Middle frontal gyrus (tissue), 1 donor: ENCODE results near the gene APOL4.
A peak's percentile ranks its signal among the peaks of the same experiment; 100 is the strongest.
"Not testable (repeated sequence)": the region's sequence is repeated elsewhere in the genome, so short reads cannot be mapped to it uniquely, and the experiment has no call there.

Experiments
- DNase-seq: peaks from one replicate; pipeline ENCODE4 v3.0.0-alpha.2; 2015; ENCODE audit warnings: low spot score; ENCODE audit errors: extremely low spot score

The APOL4 gene

GRCh38 chr22:36185828-36186624, 15.6 kb downstream of the APOL4 start:
- no peak for DNase-seq

- DNase-seq = peak; percentile 71
Measured at GRCh38 chr22:36184433-36185025, 17.1 kb downstream of the APOL4 start.

DNA sequence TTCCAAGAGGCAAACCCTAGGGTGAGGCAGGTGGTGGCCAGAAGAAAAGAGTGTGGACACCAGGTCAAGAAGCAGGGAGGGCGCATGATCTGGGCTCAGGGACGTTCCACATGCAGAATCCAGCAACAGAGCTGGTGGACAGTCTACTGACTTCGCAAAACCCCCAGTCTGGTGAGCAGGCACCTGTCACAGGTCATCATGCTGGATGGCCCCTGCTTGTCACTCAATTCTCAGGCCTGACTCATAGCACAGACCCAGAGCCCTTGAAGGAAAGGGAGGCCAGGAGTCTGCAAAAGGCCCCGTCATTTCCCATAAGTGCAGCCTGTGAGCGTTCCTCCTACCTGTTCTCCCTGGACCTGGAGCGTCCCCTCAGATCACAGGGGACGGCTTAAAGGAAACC, 18.2 kb downstream of the APOL4 start:
- no peak for DNase-seq

GRCh38 chr22:36182857-36183256, 18.8 kb downstream of the APOL4 start:
- no peak for DNase-seq

DNA sequence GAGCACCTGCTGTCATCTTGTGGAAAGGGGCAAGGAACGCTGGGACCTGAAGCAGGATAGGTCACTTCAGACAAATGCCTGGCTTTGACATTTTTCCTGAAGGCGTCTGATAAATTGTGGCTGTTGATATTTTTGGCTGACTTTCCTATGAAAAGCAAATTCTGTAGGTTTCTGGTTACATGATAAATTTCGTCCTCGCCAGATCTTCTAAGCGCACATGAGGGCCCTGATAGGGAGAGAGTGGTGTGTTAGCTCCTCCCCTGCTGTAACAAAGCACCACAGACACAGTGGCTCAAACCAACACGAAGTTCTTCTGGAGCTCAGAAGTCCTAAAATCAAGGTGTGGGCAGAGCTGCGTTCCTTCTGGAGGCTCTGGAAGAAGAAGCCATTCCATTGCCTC, 19.6 kb downstream of the APOL4 start:
- no peak for DNase-seq

DNA sequence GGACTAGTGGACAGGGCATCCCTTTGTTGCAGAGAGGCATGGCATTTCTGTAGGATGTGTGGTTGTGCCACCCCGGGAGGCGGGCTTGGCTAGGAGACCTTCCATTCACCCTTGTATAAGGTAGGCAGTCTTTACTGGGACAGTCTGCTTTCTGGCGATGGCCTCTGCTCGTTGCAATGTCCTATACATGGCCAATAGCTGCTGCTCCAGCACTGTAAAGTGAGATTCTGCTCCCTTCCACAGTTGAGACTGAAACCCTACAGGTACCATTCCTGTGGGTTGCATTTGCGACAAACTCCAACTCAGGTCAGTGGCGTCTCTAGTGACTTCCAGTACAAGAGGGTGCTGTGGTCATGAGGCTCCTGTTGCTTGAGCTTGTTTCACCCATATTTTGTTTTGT, 20.7 kb downstream of the APOL4 start:
- DNase-seq = no peak

- peak; percentile 24 for DNase-seq
Measured at GRCh38 chr22:36180038-36180880, 21.4 kb downstream of the APOL4 start.

DNA sequence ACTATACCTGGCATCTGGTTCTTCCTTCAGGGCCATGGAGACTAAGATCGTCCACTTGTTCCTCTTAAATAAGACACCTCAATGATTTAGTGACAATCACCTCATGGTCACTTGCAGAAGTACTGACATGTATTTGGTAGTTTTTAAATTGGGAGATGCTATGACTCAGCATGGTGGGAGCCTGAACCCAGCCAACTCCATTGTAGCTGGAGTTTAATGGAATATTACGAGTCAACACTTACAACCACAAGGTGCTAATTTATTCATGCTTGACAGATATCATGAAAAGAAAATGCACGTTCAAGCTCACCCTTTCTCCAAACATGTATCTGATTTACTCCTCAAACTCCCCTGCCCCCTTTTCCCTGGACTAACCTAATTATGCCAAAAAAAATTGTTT, 24.4 kb downstream of the APOL4 start:
- no peak for DNase-seq

DNA sequence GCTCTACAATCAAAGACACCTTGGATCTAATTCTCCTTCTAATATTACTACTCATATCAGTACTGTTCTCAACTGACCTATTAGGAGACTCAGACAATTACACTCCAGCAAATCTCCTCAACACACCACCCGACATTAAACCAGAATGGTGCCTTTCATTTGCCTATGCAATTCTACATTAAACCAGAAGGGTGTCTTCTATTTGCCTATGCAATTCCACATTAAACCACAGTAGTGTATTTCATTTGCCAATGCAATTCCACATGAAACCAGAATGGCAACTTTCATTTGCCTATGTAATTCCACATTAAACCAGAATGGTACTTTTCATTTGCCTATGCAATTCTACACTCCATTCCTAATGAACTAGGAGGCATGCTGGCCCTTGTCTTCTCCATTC, 25.7 kb downstream of the APOL4 start:
- DNase-seq = no peak

- no peak for DNase-seq
Measured at GRCh38 chr22:36171941-36172340, 29.7 kb downstream of the APOL4 start.

GRCh38 chr22:36166518-36167220, 34.9 kb downstream of the APOL4 start:
- DNase-seq = no peak

DNA sequence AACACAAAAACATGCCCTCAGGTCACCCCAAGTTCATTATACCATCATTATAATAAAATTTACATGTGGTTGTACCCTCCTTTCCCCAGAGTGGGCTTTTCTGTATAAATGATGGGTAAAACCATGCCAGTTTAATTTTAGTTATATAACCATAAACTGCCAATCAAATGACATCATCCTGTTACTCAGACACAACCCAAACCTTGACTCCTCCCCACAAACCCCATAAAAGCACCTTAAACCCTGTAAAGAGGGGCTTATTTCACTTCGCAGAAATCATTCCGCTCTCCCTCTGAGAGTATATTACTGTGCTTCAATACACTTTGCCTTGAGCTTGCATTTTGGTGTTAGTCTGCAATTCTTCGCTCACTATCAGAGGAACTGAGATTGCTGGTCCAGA, 35.5 kb downstream of the APOL4 start:
- no peak for DNase-seq

GRCh38 chr22:36165141-36165540, 36.5 kb downstream of the APOL4 start:
- DNase-seq = no peak

DNA sequence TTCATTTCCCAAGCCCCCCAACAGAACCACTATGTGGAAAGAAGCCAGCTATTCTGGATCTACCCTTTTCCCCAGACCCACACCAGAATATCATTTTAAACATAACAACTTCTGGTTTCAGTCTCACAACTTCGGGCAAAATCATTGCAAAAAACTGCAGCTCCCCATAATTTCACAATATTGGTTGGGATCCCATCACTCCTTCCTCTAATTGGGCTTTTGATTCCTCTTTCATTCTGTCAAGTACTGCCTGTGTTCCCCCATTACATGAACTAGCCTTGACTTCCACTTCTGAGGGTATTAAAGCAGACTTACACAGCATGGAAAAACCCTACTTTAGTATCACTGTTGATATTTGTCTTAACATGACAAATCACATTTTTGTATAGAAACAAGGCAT, 37.0 kb downstream of the APOL4 start:
- no peak for DNase-seq

DNA sequence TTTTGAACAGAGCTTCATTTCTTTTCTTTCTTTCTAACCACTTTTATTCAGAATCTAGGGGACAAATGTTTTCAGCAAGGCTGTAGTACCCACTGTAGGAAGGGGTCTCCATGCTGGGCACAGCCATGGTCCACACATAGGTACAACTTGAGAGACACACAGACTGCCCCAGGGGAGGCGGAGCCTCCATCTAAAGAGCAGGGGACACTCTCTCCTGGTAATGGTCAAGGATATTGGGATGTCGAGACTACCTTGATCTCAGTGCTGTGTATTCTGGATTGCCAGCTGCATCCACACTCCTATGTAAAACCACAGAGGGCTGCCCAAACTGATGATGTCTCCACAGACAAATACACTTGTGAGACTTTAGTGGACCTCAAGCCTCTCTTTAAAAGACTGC, 38.1 kb downstream of the APOL4 start:
- no peak for DNase-seq

DNA sequence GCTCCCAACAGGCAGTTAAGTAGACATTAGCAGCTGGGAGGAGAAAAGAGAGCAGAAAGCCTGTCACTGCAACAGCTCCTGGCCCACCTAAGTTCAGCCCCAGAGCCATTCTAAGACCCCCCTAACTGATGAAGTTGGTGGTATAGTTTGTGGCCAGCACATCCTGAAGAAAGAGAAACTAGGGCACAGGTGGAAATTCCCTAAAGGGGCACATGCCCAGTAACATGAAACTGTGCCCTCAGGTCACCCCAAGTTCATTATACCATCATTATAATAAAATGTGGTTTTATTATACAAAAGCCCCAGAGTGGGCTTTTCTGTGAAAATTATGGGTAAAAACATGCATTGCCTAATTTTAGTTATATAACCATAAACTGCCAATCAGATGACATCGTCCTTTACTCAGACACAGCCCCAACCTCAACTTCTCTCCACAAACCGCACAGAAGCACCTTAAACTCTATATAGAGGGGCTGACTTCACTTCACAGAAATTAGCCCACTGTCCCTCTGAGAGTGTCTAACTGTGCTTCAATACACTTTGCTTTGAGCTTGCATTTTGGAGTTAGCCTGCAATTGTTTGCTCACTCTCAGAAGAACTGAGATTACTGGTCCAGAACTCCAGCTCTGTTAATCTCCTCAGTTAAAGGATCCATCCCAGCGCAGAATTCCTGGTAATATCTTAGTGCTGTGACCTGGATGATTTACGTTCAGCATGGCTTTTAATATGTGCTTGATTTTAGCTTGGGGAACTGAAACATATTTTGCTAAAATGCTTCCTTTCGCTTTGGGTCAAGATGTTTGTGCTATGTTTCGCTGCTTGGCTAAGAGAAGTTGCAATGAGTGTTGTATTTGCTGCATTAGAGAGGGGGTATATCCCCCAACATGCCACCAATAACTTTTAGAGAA, 39.2 kb downstream of the APOL4 start:
- no peak for DNase-seq

DNA sequence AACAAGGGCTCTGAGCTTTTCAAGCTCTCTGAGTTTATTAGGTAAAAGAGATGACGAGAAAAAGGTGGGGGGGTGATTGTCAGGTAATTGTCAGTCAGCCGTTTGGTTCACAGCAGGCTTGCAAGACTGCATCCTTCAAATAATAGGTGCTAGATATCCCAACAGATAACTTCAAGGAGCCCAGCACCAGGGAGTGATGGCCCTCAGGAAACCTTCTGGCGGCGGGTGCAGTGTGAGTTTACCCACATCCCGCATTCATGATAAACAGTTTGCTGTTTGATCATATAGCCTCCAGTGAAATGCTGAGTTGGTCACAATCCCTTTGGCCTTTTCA, 39.8 kb downstream of the APOL4 start:
- DNase-seq = not testable (repeated sequence)

DNA sequence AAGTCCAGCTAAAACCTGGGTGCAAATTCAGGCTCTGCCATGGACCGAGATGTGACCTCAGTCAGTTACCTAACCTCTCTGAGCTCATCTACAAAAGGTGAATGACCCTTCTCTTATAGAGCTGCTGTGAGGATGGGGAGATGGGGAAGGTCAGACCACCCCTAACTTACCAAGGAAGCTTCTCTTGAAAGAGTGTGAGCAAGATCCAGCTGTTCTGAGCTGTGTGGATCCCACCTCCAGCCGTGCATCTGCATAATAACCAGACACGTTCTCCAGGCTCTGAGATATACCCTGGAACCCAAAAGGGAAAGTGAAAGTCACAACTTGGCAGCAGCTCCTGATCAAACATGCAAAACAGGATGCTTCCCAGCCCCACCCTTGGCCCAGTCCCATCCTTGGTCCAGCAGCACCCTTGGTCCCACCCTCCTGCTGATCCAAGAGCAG, 41.1 kb downstream of the APOL4 start, which contains the start of gene APOL3:
Gene APOL3, minus strand, starts transcription at position 257 of the 444 bp plus-strand sequence. CDS start 11,700 bp downstream, outside the sequence.
- no peak for DNase-seq

- peak; percentile 11 for DNase-seq
Measured at GRCh38 chr22:36156515-36157419, 44.8 kb downstream of the APOL4 start.
